Measurements from ENCODE around the gene ATP7B. TPM values are rescaled to one million over a fixed set of nuclear protein-coding genes. Genes with fewer than 3 reads are reported as not detected.
A peak's percentile ranks its signal among the peaks of the same experiment; 100 is the strongest.

Gene ATP7B
- total RNA-seq, 1 experiment from 2014 or later: 11.6 TPM

- TF ChIP-seq STAT6 (CRISPR knock-in tag; conservative IDR thresholded peaks at IDR 0.05; ENCODE audit: low read depth): no peak
These were observed 8.9 kb downstream of the ATP7B start (continued) for GRCh38 chr13:52002361-52002760.

- Mint-ChIP-seq H3K9me3 (peaks cover 11% of the 10 kb centered on the region), H3K4me1 (peaks cover 61% of the 10 kb centered on the region), H3K36me3 (peaks cover 3% of the 10 kb centered on the region; the same call in 1 of the 2 replicates), H3K27ac (peak overlapping the region; percentile 35; the same call in 1 of the 2 replicates), H3K4me3 (no peak overlapping the region), H3K27me3 (ENCODE audit: low read depth) (no peaks in the 10 kb centered on the region; the same call in 1 of the 2 replicates)
- TF ChIP-seq FOXK1 (CRISPR knock-in tag; IDR thresholded peaks at IDR 0.05): no peak
- 0 out of 2 replicates have a peak, but pooled peaks have one; percentile 39 for TF ChIP-seq CTCF (IDR thresholded peaks at IDR 0.05)
- TF ChIP-seq MYBL2 (CRISPR knock-in tag; IDR thresholded peaks at IDR 0.05): no peak
- DNase-seq (ENCODE audit: low spot score) (no peak), ATAC-seq (peak; percentile 63)
- ChIA-PET POLR2A (no interaction called here), CTCF (interaction anchor here (0.9 to 5.4 kb wide), 4 partner anchors 9 to 127 kb away, joined by 4 to 36 read pairs (median 6); partner anchors contain the start of genes ALG11 and NEK5)
These were observed 10.0 kb downstream of the ATP7B start for GRCh38 chr13:52001120-52001731.

- DNase-seq (ENCODE audit: low spot score) (no peak), ATAC-seq (no peak)
- CTCF ChIA-PET: interaction anchor here (0.5 to 5.4 kb wide), 3 partner anchors 23 to 128 kb away, joined by 4 to 36 read pairs (median 7); partner anchors contain the start of gene NEK5
- no peak overlapping the region for H3K4me3 Mint-ChIP-seq
- no peaks in the 10 kb centered on the region; the same call in 1 of the 2 replicates for H3K27me3 Mint-ChIP-seq (ENCODE audit: low read depth)
- H3K27ac Mint-ChIP-seq: no peak overlapping the region
- peaks cover 68% of the 10 kb centered on the region for H3K4me1 Mint-ChIP-seq
- TF ChIP-seq FOXP1 (CRISPR knock-in tag; IDR thresholded peaks at IDR 0.05; ENCODE audit: borderline replicate concordance) (no peak), ELF4 (CRISPR knock-in tag; IDR thresholded peaks at IDR 0.05; ENCODE audit: low read depth) (no peak), ATF6 (CRISPR knock-in tag; IDR thresholded peaks at IDR 0.05) (no peak), NR1H2 (CRISPR knock-in tag; IDR thresholded peaks at IDR 0.05) (no peak)
- no peaks in the 10 kb centered on the region for H3K9me3 Mint-ChIP-seq
- no peaks in the 10 kb centered on the region for H3K36me3 Mint-ChIP-seq
- POLR2A ChIA-PET: interaction anchor here (0.8 kb wide), 1 partner anchor 85 kb away, joined by 3 read pairs; no protein-coding TSS in a partner anchor
These were observed 11.3 kb downstream of the ATP7B start for GRCh38 chr13:51999921-52000320.

GRCh38 chr13:51999510-51999911 lies 11.7 kb downstream of the ATP7B start:
- Mint-ChIP-seq H3K27ac (no peak overlapping the region), H3K4me3 (no peak overlapping the region), H3K4me1 (peaks cover 68% of the 10 kb centered on the region), H3K27me3 (ENCODE audit: low read depth) (no peaks in the 10 kb centered on the region; the same call in 1 of the 2 replicates), H3K36me3 (no peaks in the 10 kb centered on the region), H3K9me3 (no peaks in the 10 kb centered on the region)
- no peak for TF ChIP-seq ATF2 (CRISPR knock-in tag; IDR thresholded peaks at IDR 0.05; ENCODE audit: borderline replicate concordance, low read depth)
- TF ChIP-seq SMAD3 (CRISPR knock-in tag; IDR thresholded peaks at IDR 0.05; ENCODE audit: borderline replicate concordance): no peak
- no peak for TF ChIP-seq NFYB (CRISPR knock-in tag; conservative IDR thresholded peaks at IDR 0.05; ENCODE audit: low read depth)
- no peak for TF ChIP-seq USF2 (CRISPR knock-in tag; IDR thresholded peaks at IDR 0.05)
- no peak for TF ChIP-seq OVOL2 (CRISPR knock-in tag; IDR thresholded peaks at IDR 0.05; ENCODE audit: borderline replicate concordance)
- no peak for TF ChIP-seq TP53 (CRISPR knock-in tag; IDR thresholded peaks at IDR 0.05)
- TF ChIP-seq NFATC4 (CRISPR knock-in tag; IDR thresholded peaks at IDR 0.05): no peak
- DNase-seq (ENCODE audit: low spot score) (no peak), ATAC-seq (no peak)
- ChIA-PET POLR2A (interaction anchor here (0.8 kb wide), 1 partner anchor 86 kb away, joined by 3 read pairs; no protein-coding TSS in a partner anchor), CTCF (interaction anchor here (0.5 to 5.4 kb wide), 4 partner anchors 22 to 129 kb away, joined by 3 to 36 read pairs (median 6); partner anchors contain the start of gene NEK5)
